Bronchial epithelial cell (primary cell): ENCODE results near the gene CCDC169. TPM values are rescaled to one million over a fixed set of nuclear protein-coding genes. Genes with fewer than 3 reads are reported as not detected.
"Not testable (repeated sequence)": the region's sequence is repeated elsewhere in the genome, so short reads cannot be mapped to it uniquely, and the experiment has no call there.

Experiments
- DNase-seq: peaks from one replicate; pipeline ENCODE4 v3.0.0-alpha.2; 2010; ENCODE audit warnings: low read depth
- FAIRE-seq: peaks from 2 replicates; lab custom pipeline; 2011; peaks lifted over from hg19 to GRCh38; lab: Jason Lieb, UNC
- H3K27me3 ChIP-seq: 2 replicates; pipeline ENCODE4 v1.5.1; 2011; ENCODE audit warnings: low read length; ENCODE audit not compliant: control insufficient read depth, insufficient read depth
- H3K36me3 ChIP-seq: 2 replicates; pipeline ENCODE4 v1.5.1; 2011; ENCODE audit warnings: low read length; ENCODE audit not compliant: control insufficient read depth, insufficient read depth
- H3K4me3 ChIP-seq: 2 replicates; pipeline ENCODE4 v1.5.1; 2011; ENCODE audit warnings: mild to moderate bottlenecking, low read depth, low read length, control low read depth
- total RNA-seq: library from RNA; depleted of rRNA; stranded (reverse); fragments of >200 nt; gene quantifications from 2 replicates; pipeline ENCODE4 v1.2.1, GENCODE V29; 2014
- TF ChIP-seq, protein P1 (sequence below): IDR thresholded peaks from 2 replicates; pipeline ENCODE4 v1.5.1; 2011; ENCODE audit warnings: mild to moderate bottlenecking, moderate library complexity, low read length, control low read depth, inconsistent platforms; ENCODE audit not compliant: insufficient read depth, severe bottlenecking

Gene CCDC169
- total RNA-seq, 1 donor from 2014 or later: 1.8 TPM

DNA sequence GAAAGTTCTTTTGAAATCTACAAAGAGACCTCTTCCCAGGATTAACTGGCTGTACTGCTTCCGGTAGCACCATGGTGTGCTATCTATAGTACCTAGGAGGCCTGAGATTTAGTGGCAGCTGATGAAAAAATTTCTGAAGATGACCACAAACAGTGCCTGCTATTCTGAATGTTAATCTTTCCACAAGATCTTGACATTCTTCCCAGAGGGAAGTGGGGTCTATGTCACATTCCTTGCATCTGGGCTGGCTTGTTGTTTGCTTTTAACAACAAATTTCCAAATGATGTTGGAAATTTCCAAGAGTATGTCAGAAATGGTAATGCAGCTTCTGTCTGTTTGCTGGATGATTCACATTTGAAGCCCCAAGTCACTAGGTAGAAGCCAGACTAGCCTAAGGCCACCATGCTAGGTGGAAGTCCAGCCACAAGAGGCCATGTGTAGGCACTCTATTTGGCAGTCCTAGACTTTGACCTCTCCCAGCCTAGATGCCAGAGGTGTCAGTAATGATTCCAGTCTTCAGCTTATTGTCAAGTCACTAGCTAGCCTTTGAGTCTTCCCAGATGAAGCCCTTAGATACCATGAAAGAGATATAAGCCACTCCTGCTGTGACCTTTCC lies 26.4 kb upstream of the CCDC169 start:
- no peak for FAIRE-seq
- no peak for DNase-seq

DNA sequence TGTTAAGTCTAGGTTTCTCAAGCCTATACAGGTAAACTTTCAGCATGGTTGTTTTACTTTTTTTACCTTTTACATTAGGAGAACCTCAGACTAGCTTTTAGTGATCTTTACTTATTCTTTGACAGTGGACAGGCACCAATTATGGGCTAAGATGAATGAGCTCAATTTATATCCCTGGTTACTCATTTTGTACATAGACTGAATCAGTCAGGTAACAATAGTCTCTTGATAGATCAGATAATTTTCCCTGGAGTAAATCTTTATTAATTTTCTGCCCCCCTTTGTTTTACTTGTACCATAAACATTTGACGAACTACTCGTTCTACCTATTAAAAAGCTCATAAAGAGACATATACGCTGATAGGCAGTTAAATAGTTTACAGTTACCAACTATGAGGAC lies 25.8 kb upstream of the CCDC169 start:
- H3K36me3 ChIP-seq: peaks cover 3% of the 10 kb centered on the region

More for the DNA sequence above, 26.4 kb upstream of the CCDC169 start:
- TF ChIP-seq, protein P1, sequence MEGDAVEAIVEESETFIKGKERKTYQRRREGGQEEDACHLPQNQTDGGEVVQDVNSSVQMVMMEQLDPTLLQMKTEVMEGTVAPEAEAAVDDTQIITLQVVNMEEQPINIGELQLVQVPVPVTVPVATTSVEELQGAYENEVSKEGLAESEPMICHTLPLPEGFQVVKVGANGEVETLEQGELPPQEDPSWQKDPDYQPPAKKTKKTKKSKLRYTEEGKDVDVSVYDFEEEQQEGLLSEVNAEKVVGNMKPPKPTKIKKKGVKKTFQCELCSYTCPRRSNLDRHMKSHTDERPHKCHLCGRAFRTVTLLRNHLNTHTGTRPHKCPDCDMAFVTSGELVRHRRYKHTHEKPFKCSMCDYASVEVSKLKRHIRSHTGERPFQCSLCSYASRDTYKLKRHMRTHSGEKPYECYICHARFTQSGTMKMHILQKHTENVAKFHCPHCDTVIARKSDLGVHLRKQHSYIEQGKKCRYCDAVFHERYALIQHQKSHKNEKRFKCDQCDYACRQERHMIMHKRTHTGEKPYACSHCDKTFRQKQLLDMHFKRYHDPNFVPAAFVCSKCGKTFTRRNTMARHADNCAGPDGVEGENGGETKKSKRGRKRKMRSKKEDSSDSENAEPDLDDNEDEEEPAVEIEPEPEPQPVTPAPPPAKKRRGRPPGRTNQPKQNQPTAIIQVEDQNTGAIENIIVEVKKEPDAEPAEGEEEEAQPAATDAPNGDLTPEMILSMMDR: no peak
- Histone ChIP-seq H3K4me3 (no peak overlapping the region), H3K36me3 (peaks cover 3% of the 10 kb centered on the region), H3K27me3 (no peaks in the 10 kb centered on the region)

DNA sequence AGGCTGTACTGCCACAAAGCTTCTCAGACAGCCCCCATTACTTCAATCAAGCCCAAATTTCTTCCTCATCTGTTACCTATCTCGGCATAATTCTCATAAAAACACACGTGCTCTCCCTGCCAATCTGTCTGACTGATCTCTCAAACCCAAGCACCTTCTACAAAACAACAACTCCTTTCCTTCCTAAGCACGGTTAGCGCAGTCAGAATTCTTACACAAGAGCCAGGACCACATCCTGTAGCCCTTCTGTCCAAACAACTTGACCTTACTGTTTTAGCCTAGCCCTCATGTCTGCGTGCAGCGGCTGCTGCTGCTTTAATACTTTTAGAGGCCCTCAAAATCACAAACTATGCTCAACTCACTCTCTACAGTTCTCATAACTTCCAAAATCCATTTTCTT lies 22.2 kb upstream of the CCDC169 start:
- DNase-seq, H3K4me3 ChIP-seq, H3K36me3 ChIP-seq, FAIRE-seq, H3K27me3 ChIP-seq: not testable (repeated sequence)

More for the DNA sequence above, 25.8 kb upstream of the CCDC169 start:
- H3K27me3 ChIP-seq: no peaks in the 10 kb centered on the region
- TF ChIP-seq, protein P1: no peak
- DNase-seq (no peak), FAIRE-seq (no peak)
- H3K4me3 ChIP-seq: no peak overlapping the region

DNA sequence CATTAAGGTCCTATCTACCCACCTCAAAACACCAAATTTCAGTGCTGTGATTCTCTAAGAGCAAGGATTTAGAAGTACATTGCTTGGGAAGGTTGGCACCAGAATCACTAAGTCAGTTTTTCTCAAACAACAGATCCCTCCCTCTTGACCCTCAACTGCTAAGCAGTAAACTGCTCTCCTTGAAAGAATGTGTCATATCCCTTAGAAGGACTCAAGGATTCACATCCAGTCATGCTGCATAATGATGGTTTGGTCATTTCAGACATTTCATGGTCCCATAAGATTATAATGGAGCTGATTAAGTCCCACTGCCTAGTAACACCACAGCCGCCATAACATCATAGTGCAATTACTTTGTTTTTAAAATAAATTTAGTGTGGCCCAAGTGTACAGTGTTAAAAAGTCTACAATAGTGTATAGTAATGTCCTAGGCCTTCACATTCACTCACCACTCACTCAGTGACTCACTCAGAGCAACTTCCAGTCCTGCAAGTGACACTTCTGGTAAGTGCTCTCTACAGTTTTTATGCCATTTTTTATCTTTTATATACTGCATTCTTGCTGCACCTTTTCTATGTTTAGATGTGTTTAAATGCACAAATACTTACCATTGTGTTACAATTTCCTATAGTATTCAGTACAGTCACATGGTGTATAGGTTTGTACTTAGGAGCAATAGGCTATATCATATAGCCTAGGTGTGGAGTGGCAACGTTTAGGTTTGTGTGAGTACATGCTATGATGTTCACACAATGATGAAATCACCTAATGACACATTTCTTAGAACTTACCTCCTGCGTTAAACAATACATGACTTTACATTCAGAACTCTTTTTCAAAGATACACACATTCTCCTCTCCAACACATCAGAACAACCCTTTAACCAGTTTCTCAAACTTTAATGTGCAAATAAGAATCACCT lies 15.7 kb upstream of the CCDC169 start:
- Histone ChIP-seq H3K36me3 (peaks cover 2% of the 10 kb centered on the region), H3K4me3 (no peak overlapping the region), H3K27me3 (no peaks in the 10 kb centered on the region)
- FAIRE-seq (no peak), DNase-seq (peak; percentile 57)
- TF ChIP-seq, protein P1: no peak

DNA sequence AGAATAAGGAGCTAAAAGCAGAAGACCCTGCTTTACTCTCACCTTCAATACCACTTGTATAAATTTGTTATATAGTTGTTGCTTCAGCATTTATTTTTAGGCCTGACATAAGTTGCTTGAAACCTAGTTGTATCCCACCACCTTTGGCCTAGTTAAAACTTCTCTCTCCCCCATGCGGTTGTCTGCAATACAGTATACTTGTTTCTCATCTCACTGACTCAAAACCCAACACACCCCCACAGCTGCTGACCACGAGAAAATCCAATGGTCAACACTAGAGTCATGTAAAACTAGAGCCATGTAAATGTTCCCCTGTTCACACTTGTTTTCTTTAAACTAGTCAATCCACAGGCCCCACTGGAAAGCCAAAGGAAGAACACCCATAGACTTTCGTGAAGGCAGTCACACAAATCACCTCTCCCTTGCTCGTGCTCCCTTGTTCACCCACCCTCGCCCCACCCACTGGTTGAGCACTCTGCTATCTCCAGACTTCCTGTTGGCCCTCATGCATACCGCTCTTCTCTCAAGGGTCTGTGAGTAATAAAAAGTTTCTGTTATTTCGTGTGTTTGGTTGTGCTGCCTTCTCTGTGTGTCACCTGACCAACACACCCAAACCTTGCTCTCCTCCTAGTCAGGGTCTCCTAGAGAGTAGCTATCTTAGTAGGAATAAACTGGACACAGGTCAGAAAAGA lies 12.9 kb upstream of the CCDC169 start:
- no peak for FAIRE-seq
- H3K4me3 ChIP-seq: no peak overlapping the region
- H3K36me3 ChIP-seq: peaks cover 2% of the 10 kb centered on the region
- TF ChIP-seq, protein P1: no peak
- DNase-seq: no peak
- no peaks in the 10 kb centered on the region for H3K27me3 ChIP-seq

DNA sequence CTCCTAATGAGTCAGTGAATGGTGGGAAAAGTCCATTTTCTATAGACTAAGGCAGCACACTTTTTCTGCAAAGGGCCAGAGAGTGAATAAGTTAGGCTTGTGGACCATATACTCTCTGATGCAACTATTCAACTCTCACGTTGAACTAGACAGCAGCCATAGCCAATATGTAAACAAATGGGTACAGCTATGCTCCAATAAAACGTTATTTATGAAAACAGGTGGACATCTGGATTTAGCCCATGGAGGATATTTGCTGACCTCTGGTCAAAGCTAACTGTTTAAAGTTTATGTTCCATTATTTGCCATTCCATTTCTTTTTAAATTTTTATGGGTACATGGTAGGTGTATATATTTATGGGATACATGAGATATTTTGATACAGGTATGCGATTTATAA lies 4.7 kb upstream of the CCDC169 start:
- FAIRE-seq (no peak), DNase-seq (no peak)
- H3K27me3 ChIP-seq: no peaks in the 10 kb centered on the region
- peaks cover 3% of the 10 kb centered on the region for H3K36me3 ChIP-seq
- no peak overlapping the region for H3K4me3 ChIP-seq
- TF ChIP-seq, protein P1: no peak

DNA sequence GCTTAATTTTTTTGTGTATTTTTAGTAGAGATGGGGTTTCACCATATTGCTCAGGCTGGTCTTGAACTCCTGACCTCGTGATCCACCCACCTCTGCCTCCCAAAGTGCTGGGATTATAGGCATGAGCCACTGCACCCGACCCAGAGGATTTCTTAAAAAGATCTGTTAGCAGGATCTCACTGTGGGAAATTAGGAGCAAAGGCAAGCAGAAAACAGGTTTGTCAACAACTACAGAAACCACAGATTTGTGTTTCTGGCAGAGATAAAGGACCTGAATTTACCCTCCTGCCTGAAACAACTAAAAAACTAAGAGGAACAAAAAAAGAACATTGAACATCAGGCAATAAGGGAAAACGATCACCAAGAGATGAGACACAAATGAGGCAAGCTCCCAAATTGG lies 1.9 kb upstream of the CCDC169 start:
- H3K36me3 ChIP-seq, FAIRE-seq, H3K4me3 ChIP-seq, DNase-seq, H3K27me3 ChIP-seq: not testable (repeated sequence)
